Activated naive CD4-positive, alpha-beta T cell treated with Interleukin-2 at 50 U/mL for 16 hours (primary cell): ENCODE data around the gene CIC.
A peak's percentile ranks its signal among the peaks of the same experiment; 100 is the strongest.
"Not testable (repeated sequence)": the region's sequence is repeated elsewhere in the genome, so short reads cannot be mapped to it uniquely, and the experiment has no call there.

Experiments used
- DNase-seq: peaks from one replicate; pipeline ENCODE4 v3.0.0-alpha.2; 2020

The CIC gene

DNA sequence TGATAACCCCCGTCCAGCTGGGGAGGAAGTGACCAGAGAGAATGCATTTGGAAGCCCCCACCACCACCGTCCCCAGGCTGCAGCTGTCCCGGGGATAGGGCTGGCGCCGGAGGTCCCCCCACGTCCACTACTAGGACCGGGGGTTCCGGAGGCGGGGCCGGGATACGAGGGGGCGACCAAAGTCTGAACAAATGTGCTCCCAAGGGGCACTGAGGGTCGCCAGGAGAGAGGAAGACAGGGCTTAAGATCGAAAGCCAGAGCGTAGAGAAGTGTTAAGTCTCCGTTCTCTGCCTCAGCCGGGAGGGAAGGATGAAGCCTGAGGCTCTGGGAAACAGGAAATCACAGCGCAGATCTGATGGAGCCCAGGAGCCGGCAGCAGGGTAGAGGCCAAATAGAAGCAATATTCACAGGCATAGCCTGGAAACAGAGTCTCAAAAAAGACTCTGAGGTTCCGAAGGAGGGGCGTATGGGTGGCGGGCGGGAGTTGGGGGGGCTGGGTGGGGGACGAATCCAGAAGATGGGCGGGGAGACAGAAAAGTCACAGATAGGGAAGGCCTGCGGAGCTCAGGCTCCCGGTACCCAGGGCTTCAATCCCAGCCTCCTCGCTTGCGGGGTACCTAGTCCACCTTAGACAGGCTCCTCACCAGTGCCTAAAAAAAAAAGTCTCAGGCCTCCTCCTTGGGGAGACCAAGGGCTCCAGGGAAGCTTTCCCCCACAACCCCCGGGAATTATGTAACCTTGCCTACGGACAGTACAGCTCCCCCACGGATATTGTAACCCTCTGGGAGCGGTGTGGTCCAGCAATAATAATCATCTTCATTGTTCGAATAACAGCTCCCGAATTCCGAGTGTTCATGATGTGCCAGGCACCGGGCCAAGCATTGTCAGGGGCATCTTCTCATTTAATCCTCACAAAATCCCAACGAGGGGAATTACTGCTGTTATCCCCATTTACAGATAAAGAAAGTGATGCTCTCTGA lies 13.0 kb upstream of the CIC start:
- DNase-seq: no peak

DNA sequence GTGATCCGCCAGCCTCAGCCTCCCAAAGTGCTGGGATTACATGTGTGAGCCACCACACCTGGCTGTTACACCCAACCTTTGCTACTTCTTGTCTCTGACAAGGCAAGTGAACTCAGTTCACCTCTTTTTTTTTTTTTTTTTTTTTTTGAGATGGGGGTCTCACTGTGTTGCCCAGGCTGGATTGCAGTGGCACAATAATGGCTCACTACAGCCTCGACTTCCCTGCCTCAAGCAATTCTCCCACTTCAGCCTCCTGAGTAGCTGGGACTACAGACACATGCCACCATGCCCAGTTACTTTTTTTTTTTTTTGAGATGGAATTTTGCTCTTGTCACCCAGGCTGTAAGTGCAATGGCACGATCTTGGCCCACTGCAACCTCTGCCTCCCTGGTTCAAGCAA lies 11.2 kb upstream of the CIC start:
- DNase-seq: not testable (repeated sequence)

- no peak for DNase-seq
Measured at GRCh38 chr19:42261763-42262162, 7.3 kb upstream of the CIC start.

GRCh38 chr19:42266105-42266504 lies 2.9 kb upstream of the CIC start:
- DNase-seq: not testable (repeated sequence)

- not testable (repeated sequence) for DNase-seq
Measured at GRCh38 chr19:42266928-42267603, 2.0 kb upstream of the CIC start.

DNA sequence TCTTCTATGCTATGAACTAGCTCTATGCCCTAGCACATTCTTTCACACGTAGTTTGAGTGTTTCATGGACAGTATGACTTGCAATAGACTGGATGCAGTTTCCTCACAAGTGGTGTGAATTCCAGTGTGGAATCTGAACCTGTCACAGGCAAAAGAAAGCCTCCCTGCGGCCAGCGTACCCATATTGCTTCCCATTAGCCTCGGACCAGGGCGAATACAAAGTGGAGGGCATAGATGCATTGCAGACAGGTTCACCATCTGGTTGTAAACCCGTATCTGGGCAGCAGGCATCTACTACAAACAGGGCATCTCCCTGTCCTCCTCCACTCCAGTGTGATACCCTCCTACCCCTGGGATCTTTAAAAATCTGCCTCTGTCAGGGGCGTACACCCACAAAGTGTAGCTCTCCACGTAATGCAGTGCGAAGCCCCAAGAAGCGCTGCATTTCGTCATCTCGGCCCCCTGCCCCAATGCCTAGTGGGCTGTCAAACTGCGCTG lies 1.4 kb upstream of the CIC start:
- DNase-seq: no peak

DNA sequence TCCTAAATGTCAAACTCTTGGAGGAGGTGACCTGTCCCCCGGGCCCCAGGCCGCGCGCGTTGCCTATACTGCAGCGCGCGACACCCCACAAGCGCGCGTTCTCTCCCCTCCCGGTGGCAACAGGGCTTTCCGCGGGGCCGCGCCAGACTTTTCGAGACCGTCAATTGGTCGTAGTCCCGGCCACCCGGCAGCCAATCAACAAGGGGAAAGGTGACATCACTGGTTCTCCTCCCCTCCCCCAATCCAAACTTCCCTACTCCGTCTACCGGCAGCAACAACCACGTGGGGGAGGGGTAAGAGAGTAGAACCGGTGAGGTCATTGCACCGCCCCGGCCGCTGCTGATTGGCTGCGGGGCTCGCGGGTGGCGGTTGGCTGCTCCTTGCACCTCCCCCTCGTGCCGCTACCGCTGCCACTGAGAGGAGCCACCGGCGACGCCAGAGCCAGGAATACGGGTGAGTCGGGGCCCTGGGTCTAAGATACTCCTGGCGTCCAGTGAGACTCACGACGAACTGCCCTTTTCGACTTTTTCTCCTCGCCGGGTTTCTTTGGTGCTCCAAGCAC lies 829 bp upstream of the CIC start:
- DNase-seq: peak; percentile 98

- DNase-seq: no peak
Measured at GRCh38 chr19:42269478-42270345, 660 bp downstream of the CIC start.

GRCh38 chr19:42270346-42271044 lies 1.4 kb downstream of the CIC start:
- DNase-seq: peak; percentile 69

DNA sequence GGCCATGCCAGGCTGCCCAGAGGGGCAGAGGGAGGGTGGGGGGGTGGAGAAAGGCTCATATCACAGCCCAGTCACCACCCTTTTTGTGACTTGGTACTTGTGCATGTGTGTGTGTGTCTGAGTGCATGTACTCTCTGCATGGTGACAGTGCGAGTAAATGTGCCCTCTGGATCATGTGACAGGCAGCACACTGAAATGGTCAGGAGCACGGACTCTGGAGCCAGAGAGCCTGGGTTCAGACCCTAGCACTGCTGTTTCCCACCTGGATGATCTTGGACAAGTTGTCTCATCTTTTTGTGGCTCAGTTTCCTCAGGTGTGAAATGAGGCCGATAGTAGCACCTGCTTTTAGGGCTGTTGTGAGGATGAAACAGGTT lies 2.0 kb downstream of the CIC start:
- DNase-seq: no peak

- DNase-seq: no peak
Measured at GRCh38 chr19:42271861-42272534, 2.9 kb downstream of the CIC start.

DNA sequence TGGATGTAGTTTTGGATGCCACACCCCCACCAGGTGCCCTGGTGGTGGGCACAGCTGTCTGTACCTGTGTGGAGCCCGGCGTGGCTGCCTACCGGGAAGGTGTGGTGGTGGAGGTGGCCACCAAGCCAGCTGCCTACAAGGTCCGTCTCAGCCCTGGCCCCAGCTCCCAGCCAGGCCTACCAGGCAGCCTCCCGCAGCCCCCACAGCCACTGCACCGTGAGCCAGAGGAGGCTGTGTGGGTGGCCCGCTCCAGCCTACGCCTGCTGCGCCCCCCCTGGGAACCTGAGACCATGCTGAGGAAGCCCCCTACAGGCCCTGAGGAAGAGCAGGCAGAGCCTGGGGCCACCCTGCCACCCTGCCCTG lies 3.5 kb downstream of the CIC start:
- no peak for DNase-seq

- DNase-seq: no peak
Measured at GRCh38 chr19:42272989-42273406, 3.9 kb downstream of the CIC start.

DNA sequence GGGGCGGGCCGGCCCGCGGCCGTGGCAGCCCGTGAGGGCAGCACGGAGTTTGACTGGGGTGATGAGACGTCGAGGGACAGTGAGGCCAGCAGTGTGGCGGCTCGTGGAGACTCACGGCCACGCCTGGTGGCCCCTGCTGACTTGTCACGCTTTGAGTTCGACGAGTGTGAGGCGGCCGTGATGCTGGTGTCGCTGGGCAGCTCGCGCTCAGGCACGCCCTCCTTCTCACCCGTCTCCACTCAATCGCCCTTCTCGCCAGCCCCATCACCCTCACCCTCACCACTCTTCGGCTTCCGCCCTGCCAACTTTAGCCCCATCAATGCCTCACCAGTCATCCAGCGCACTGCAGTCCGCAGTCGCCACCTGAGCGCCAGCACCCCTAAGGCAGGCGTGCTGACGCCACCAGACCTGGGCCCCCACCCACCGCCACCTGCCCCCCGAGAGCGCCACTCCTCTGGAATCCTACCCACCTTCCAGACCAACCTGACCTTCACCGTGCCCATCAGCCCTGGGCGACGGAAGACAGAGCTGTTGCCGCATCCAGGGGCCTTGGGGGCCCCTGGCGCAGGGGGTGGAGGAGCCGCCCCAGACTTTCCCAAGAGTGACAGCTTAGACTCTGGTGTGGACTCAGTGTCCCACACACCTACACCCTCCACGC lies 4.5 kb downstream of the CIC start:
- no peak for DNase-seq

GRCh38 chr19:42274065-42274682 lies 5.1 kb downstream of the CIC start:
- DNase-seq: no peak

DNA sequence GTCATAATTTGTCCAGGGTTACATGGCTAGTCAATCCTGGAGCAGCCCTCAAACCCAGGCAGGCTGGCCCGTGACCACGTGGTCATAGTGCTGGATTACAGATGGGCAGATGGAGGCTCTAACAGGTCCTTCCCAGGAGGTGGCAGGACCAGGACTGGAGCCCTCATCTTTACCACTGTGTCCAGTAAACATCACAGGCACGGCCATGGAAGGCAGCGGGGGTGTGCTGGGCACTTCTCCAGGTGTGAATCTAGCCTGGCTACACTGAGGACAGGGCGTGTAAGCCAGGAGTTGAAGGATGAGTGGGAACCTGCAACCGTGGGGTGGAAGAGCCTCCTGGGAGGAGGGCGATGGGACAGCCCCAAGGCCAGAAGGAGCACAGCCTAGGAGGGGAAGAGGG lies 6.1 kb downstream of the CIC start:
- DNase-seq: no peak

DNA sequence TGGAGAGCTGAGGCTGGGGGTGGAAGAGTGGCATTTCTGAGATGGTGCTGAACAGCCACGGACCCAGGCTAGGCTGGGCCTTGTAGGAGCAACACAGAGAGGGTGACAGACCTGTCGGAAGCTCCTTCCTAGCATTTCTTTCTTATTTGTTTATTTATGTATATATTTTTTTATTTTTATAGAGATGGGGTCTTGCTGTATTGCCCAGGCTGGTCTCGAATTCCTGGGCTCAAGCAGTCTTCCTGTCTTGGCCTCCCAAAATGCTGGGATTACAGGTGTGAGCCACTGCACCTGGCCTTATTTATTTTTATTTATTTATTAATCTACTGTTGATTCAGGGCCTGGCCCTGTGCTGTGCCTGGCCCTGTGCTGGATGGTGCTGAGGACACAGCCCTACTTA lies 6.5 kb downstream of the CIC start:
- DNase-seq: no peak

DNA sequence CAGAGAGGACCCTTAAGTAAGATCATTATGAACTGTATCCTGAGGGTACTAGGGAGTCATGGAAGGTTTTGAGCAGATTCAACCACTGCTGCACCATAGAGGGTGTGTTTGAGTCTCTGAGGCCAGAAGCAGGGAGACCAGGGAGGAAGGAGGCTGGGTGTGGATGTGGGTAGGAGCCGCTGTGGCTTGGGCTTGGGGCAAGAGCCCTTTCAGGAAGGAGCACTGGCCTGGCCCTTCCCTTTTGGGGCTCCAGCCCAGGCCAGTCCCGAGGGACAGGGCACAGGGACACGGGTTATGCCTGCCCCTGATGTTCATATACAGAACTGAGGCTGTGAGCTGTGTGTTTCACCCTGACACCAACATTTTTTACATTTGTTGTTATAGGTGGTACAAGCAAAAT lies 7.2 kb downstream of the CIC start:
- DNase-seq: no peak

DNA sequence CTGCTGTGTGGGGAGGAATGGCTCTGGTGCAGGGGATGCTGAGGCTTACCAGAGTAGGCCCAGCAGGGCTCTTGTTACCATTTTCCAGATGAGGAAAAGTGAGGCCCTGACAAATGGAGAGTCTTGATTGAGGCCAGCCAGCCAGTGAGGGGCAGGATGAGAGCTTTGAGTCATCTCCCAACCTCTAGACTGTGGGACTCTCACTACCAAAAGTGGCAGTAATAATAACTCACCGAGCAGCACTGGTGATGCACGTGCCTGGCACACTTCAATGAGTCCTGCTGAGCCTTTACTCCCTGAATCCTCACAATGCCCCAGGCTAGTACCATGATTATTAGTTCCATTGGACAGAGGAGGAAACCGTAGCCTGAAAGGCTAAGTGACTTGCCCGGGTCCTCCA lies 7.8 kb downstream of the CIC start:
- DNase-seq: peak; percentile 45

- DNase-seq: no peak
Measured at GRCh38 chr19:42277821-42278451, 8.9 kb downstream of the CIC start.
